ENCODE results near the gene RNU1-3. TPM values are rescaled to one million over a fixed set of nuclear protein-coding genes. Genes with fewer than 3 reads are reported as not detected.
"Not testable (repeated sequence)": the region's sequence is repeated elsewhere in the genome, so short reads cannot be mapped to it uniquely, and the experiment has no call there.

RNU1-3 gene
- total RNA-seq, 1 donor from 2014 or later = 3,564 TPM

- not testable (repeated sequence) for H3K27ac Mint-ChIP-seq; H3K9me3 Mint-ChIP-seq; H3K36me3 Mint-ChIP-seq; H3K4me1 Mint-ChIP-seq (ENCODE audit: unreplicated experiment); DNase-seq (ENCODE audit: extremely low spot score, unreplicated experiment); H3K27me3 Mint-ChIP-seq; H3K4me3 Mint-ChIP-seq
These were observed 36.9 kb upstream of the RNU1-3 start for GRCh38 chr1:16703602-16704001.

- not testable (repeated sequence) for H3K36me3 Mint-ChIP-seq; H3K4me1 Mint-ChIP-seq (ENCODE audit: unreplicated experiment); H3K4me3 Mint-ChIP-seq; DNase-seq (ENCODE audit: extremely low spot score, unreplicated experiment); H3K9me3 Mint-ChIP-seq; H3K27ac Mint-ChIP-seq; H3K27me3 Mint-ChIP-seq
These were observed 36.4 kb upstream of the RNU1-3 start for GRCh38 chr1:16703141-16703540.

- H3K36me3 Mint-ChIP-seq; H3K27ac Mint-ChIP-seq; DNase-seq (ENCODE audit: extremely low spot score, unreplicated experiment); H3K4me1 Mint-ChIP-seq (ENCODE audit: unreplicated experiment); H3K9me3 Mint-ChIP-seq; H3K27me3 Mint-ChIP-seq; H3K4me3 Mint-ChIP-seq: not testable (repeated sequence)
These were observed 35.5 kb upstream of the RNU1-3 start for GRCh38 chr1:16702280-16702679.

DNA sequence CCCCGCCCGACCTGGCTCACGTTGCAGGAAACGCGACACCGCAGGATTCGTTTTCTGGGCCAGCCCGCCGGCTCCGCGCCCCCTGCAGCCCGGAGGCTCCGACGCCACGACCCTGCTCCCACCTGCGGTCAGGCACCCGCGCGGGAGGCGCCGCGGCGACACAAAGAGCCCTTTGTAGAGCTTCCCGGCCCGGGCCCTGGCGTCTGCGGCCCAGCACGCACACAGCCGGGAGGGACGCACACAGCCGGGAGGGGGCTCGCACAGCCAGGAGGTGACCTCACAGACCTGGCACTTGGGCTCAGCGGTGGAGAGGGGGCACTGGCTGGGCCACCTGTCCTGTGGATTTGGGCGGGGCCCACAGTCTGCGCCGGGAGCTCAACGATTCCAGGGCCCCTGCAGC lies 34.4 kb upstream of the RNU1-3 start:
- H3K36me3 Mint-ChIP-seq; DNase-seq (ENCODE audit: extremely low spot score, unreplicated experiment); H3K9me3 Mint-ChIP-seq; H3K27ac Mint-ChIP-seq; H3K4me3 Mint-ChIP-seq; H3K27me3 Mint-ChIP-seq; H3K4me1 Mint-ChIP-seq (ENCODE audit: unreplicated experiment): not testable (repeated sequence)

DNA sequence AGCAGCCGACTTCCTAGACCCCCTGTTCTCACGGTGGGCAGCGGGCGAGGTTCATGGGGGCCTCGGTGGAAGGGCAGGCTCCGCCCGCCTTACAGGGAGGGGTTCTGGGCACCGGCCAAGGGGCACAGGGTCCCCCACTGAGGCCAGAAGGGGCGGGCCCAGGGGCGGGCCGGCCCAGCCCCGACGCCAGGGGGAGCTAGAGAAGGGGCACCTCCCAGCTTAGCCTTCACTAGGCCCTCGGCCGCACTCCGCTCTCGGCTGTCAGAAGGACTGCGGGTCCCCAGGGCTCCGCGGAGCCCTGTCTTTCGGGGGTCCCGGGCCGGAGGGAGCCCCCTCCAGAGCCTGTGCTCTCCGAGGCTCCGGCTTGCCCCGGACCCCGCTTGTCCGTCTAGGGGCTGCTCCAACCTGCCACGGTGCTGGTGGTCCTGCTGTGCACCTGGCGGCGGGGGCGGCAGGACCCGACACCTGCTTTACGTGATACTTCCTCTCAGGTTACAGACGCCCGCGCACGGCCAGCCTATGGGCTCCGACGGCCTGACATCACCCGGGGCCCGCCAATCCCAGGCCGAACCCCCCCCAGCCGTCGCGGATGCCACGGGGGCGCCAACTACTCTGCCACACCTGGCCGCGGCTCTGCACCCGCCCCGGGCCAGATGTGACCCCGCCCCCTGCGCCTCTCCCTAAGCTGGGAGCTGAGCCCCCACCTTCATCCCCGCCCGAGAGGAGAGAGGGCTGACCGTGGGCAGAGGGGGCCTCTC lies 33.6 kb upstream of the RNU1-3 start:
- H3K36me3 Mint-ChIP-seq; H3K4me1 Mint-ChIP-seq (ENCODE audit: unreplicated experiment); H3K9me3 Mint-ChIP-seq; DNase-seq (ENCODE audit: extremely low spot score, unreplicated experiment); H3K4me3 Mint-ChIP-seq; H3K27ac Mint-ChIP-seq; H3K27me3 Mint-ChIP-seq: not testable (repeated sequence)

DNA sequence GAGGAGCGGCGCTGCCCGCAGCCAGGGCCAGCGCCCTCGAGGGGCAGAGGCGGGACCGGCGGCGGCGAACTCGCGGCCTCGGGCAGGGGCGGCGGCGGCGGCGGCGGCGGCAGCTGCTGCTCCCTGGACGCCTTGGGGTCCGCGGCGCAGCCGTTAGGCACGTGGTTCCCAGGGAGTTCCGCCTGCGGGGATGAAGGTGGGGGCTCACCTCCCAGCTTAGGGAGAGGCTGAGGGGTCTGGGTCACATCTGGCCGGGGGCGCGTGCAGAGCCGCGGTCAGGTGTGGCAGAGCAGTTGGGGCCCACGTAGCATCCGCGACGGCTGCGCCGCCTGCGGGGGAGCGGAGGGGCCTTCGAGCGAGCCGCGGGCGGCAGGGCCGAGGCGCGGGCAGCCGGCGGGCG lies 32.7 kb upstream of the RNU1-3 start:
- not testable (repeated sequence) for H3K36me3 Mint-ChIP-seq; DNase-seq (ENCODE audit: extremely low spot score, unreplicated experiment); H3K27me3 Mint-ChIP-seq; H3K27ac Mint-ChIP-seq; H3K4me3 Mint-ChIP-seq; H3K4me1 Mint-ChIP-seq (ENCODE audit: unreplicated experiment); H3K9me3 Mint-ChIP-seq

GRCh38 chr1:16697152-16697551 lies 30.4 kb upstream of the RNU1-3 start:
- H3K36me3 Mint-ChIP-seq, H3K9me3 Mint-ChIP-seq, H3K4me3 Mint-ChIP-seq: not testable (repeated sequence)

GRCh38 chr1:16696507-16697150 lies 29.9 kb upstream of the RNU1-3 start:
- H3K27ac Mint-ChIP-seq; H3K36me3 Mint-ChIP-seq; H3K9me3 Mint-ChIP-seq; H3K4me1 Mint-ChIP-seq (ENCODE audit: unreplicated experiment); H3K27me3 Mint-ChIP-seq; H3K4me3 Mint-ChIP-seq; DNase-seq (ENCODE audit: extremely low spot score, unreplicated experiment): not testable (repeated sequence)

More at GRCh38 chr1:16697152-16697551, 30.4 kb upstream of the RNU1-3 start:
- H3K4me1 Mint-ChIP-seq (ENCODE audit: unreplicated experiment); H3K27ac Mint-ChIP-seq; DNase-seq (ENCODE audit: extremely low spot score, unreplicated experiment); H3K27me3 Mint-ChIP-seq: not testable (repeated sequence)

- H3K27ac Mint-ChIP-seq, H3K9me3 Mint-ChIP-seq: not testable (repeated sequence)
These were observed 27.6 kb upstream of the RNU1-3 start for GRCh38 chr1:16694308-16694702.

GRCh38 chr1:16693449-16694307 lies 26.9 kb upstream of the RNU1-3 start:
- DNase-seq (ENCODE audit: extremely low spot score, unreplicated experiment); H3K27me3 Mint-ChIP-seq; H3K27ac Mint-ChIP-seq; H3K9me3 Mint-ChIP-seq; H3K36me3 Mint-ChIP-seq; H3K4me3 Mint-ChIP-seq; H3K4me1 Mint-ChIP-seq (ENCODE audit: unreplicated experiment): not testable (repeated sequence)

More at GRCh38 chr1:16694308-16694702, 27.6 kb upstream of the RNU1-3 start:
- H3K4me1 Mint-ChIP-seq (ENCODE audit: unreplicated experiment); H3K27me3 Mint-ChIP-seq; DNase-seq (ENCODE audit: extremely low spot score, unreplicated experiment); H3K4me3 Mint-ChIP-seq; H3K36me3 Mint-ChIP-seq: not testable (repeated sequence)

DNA sequence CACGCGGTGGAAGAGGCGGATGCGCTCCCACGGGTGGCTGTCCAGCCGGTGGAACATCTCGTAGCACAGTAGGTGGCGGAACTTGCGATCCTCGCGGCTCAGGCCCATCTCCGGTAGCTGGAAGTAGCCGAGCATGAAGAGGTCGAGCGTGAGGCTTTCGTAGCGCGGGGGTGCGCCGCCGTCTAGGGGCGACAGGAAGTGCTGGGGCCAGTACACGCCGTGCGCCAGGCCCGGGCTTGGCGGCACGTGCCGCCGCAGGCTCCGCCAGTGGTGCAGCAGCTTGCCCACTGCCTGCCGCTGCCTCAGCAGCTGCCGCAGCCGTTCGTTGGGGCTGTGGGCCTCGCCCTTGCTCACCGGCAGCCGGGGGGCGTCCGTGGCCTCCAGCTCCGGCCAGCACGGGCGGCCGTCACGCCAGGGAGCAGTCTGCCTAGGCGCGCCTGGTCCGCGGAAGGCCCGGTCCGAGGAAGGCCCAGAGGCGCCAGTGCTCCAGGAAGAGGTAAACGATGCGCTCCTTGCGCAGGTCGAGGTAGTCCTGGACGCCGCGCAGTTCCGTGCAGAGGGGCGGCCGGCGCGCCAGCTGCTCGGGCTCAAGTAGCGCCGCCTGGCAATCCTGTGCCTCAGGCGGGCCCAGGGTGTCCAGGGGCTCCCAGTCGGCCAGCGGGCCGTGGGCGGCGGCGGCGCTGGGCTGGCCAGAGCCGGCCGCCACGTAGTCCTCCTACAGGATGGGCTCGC lies 26.1 kb upstream of the RNU1-3 start:
- not testable (repeated sequence) for H3K9me3 Mint-ChIP-seq; H3K27me3 Mint-ChIP-seq; H3K27ac Mint-ChIP-seq; H3K36me3 Mint-ChIP-seq; H3K4me3 Mint-ChIP-seq; H3K4me1 Mint-ChIP-seq (ENCODE audit: unreplicated experiment); DNase-seq (ENCODE audit: extremely low spot score, unreplicated experiment)

- not testable (repeated sequence) for H3K27me3 Mint-ChIP-seq; H3K4me1 Mint-ChIP-seq (ENCODE audit: unreplicated experiment); DNase-seq (ENCODE audit: extremely low spot score, unreplicated experiment); H3K4me3 Mint-ChIP-seq; H3K9me3 Mint-ChIP-seq; H3K27ac Mint-ChIP-seq; H3K36me3 Mint-ChIP-seq
These were observed 25.5 kb upstream of the RNU1-3 start for GRCh38 chr1:16692283-16692682.

GRCh38 chr1:16690971-16691682 lies 24.4 kb upstream of the RNU1-3 start:
- not testable (repeated sequence) for H3K27ac Mint-ChIP-seq; H3K4me1 Mint-ChIP-seq (ENCODE audit: unreplicated experiment); H3K27me3 Mint-ChIP-seq; H3K9me3 Mint-ChIP-seq; DNase-seq (ENCODE audit: extremely low spot score, unreplicated experiment); H3K36me3 Mint-ChIP-seq; H3K4me3 Mint-ChIP-seq
